MM.1S (cell line): Measurements from ENCODE around the gene MPI.

Experiments
- DNase-seq: peaks from one replicate; pipeline ENCODE4 v3.0.0-alpha.2; 2015
- H2AFZ ChIP-seq: fragments of 300-600 bp; sonication (generic); 2 replicates; pipeline ENCODE4 v1.6.0; 2016; ENCODE audit warnings: antibody characterized with exemption, low read length
- H3F3A ChIP-seq: fragments of 300-600 bp; sonication (generic); 2 replicates; pipeline ENCODE4 v1.6.1; 2016; ENCODE audit warnings: mild to moderate bottlenecking, antibody characterized with exemption, low read length, moderate library complexity, mixed read lengths; ENCODE audit not compliant: insufficient read depth
- H3K27ac ChIP-seq: fragments of 300-600 bp; sonication (generic); 2 replicates; pipeline ENCODE4 v1.5.1; 2016; ENCODE audit warnings: mild to moderate bottlenecking, low read length
- H3K27me3 ChIP-seq: fragments of 300-600 bp; sonication (generic); replicated peaks from 2 replicates; pipeline ENCODE4 v1.6.0; 2016; ENCODE audit warnings: low read length; ENCODE audit not compliant: insufficient read depth
- H3K36me3 ChIP-seq: fragments of 300-600 bp; sonication (generic); replicated peaks from 2 replicates; pipeline ENCODE4 v1.6.1; 2016; ENCODE audit warnings: mild to moderate bottlenecking, low read length, mixed read lengths; ENCODE audit not compliant: insufficient read depth
- H3K4me1 ChIP-seq: fragments of 300-600 bp; sonication (generic); 2 replicates; pipeline ENCODE4 v1.6.1; 2016; ENCODE audit warnings: low read length, mixed read lengths
- H3K4me2 ChIP-seq: fragments of 300-600 bp; sonication (generic); 2 replicates; pipeline ENCODE4 v1.6.0; 2016; ENCODE audit warnings: low read depth, low read length
- H3K4me3 ChIP-seq: fragments of 300-600 bp; sonication (generic); 2 replicates; pipeline ENCODE4 v1.5.1; 2016; ENCODE audit warnings: low read length, mixed read lengths
- H3K79me2 ChIP-seq: fragments of 300-600 bp; sonication (generic); 2 replicates; pipeline ENCODE4 v1.6.1; 2016; ENCODE audit warnings: mixed run types, low read length, mixed read lengths
- H3K9ac ChIP-seq: fragments of 300-600 bp; sonication (generic); 2 replicates; pipeline ENCODE4 v1.6.1; 2016; ENCODE audit warnings: low read length, mixed read lengths
- H3K9me2 ChIP-seq: fragments of 300-600 bp; sonication (generic); replicated peaks from 2 replicates; pipeline ENCODE4 v1.6.1; 2016; ENCODE audit warnings: mild to moderate bottlenecking, low read length, mixed read lengths; ENCODE audit not compliant: insufficient read depth
- H3K9me3 ChIP-seq: fragments of 300-600 bp; sonication (generic); replicated peaks from 2 replicates; pipeline ENCODE4 v1.6.1; 2016; ENCODE audit warnings: mild to moderate bottlenecking, low read length, mixed read lengths; ENCODE audit not compliant: insufficient read depth
- H4K20me1 ChIP-seq: fragments of 300-600 bp; sonication (generic); 2 replicates; pipeline ENCODE4 v1.6.1; 2016; ENCODE audit warnings: mild to moderate bottlenecking, low read length, moderate library complexity, mixed read lengths; ENCODE audit not compliant: insufficient read depth
- EZH2 ChIP-seq: fragments of 300-600 bp; sonication (generic); optimal IDR thresholded peaks from 2 replicates; pipeline ENCODE3; 2017; ENCODE audit warnings: low read depth, mild to moderate bottlenecking, antibody characterized with exemption, low read length, mixed read lengths
- EZH2phosphoT487 ChIP-seq: fragments of 300-600 bp; sonication (generic); IDR thresholded peaks from 2 replicates; pipeline ENCODE4 v1.6.1; 2018; ENCODE audit warnings: antibody characterized with exemption, low read length
- TF ChIP-seq, protein P1 (sequence below): fragments of 300-600 bp; sonication (generic); IDR thresholded peaks from 2 replicates; pipeline ENCODE4 v1.5.1; 2016; ENCODE audit warnings: antibody characterized with exemption, low read length, mixed read lengths

MPI gene

GRCh38 chr15:74873036-74873755 is 16.6 kb upstream of the MPI start, which contains the start of gene SCAMP2:
Gene SCAMP2 (minus strand): TSS chr15:74873365. CDS start chr15:74873255, 110 bp downstream.
- Histone ChIP-seq H3K4me3 (peak within 1 kb of the TSS; percentile 85), H3K27me3 (no peaks in the 10 kb centered on the region), H3K9me3 (no peaks in the 10 kb centered on the region), H3K27ac (peak within 1 kb of the TSS; percentile 62; the same call in 1 of the 2 replicates), H3K4me1 (peaks cover 25% of the 10 kb centered on the region), H4K20me1 (0 out of 2 replicates have a peak, but pooled peaks cover 6% of the 10 kb centered on the region), H3K79me2 (peaks cover 47% of the 10 kb centered on the region), H3F3A (peaks cover 15% of the 10 kb centered on the region), H3K9ac (peak within 1 kb of the TSS; percentile 85), H3K4me2 (peak within 1 kb of the TSS; percentile 94), H3K9me2 (no peaks in the 10 kb centered on the region), H2AFZ (peak within 1 kb of the TSS; percentile 98), H3K36me3 (no peaks in the 10 kb centered on the region)
- TF ChIP-seq, protein P1, sequence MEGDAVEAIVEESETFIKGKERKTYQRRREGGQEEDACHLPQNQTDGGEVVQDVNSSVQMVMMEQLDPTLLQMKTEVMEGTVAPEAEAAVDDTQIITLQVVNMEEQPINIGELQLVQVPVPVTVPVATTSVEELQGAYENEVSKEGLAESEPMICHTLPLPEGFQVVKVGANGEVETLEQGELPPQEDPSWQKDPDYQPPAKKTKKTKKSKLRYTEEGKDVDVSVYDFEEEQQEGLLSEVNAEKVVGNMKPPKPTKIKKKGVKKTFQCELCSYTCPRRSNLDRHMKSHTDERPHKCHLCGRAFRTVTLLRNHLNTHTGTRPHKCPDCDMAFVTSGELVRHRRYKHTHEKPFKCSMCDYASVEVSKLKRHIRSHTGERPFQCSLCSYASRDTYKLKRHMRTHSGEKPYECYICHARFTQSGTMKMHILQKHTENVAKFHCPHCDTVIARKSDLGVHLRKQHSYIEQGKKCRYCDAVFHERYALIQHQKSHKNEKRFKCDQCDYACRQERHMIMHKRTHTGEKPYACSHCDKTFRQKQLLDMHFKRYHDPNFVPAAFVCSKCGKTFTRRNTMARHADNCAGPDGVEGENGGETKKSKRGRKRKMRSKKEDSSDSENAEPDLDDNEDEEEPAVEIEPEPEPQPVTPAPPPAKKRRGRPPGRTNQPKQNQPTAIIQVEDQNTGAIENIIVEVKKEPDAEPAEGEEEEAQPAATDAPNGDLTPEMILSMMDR, result no peak
- peak; percentile 96 for DNase-seq

- no peaks in the 10 kb centered on the region for H3K9me3 ChIP-seq
- peak overlapping the region; percentile 5; the same call in 1 of the 2 replicates for H3K27ac ChIP-seq
- H3K79me2 ChIP-seq, result peaks cover 40% of the 10 kb centered on the region
- 0 out of 2 replicates have a peak, but pooled peaks cover 6% of the 10 kb centered on the region for H4K20me1 ChIP-seq
- DNase-seq, result peak; percentile 30
- TF ChIP-seq, protein P1, result no peak
- no peak for TF ChIP-seq EZH2phosphoT487
- peaks cover 15% of the 10 kb centered on the region for H3F3A ChIP-seq
- H3K4me3 ChIP-seq, result peak overlapping the region; percentile 85
- H3K9me2 ChIP-seq, result no peaks in the 10 kb centered on the region
- peak overlapping the region; percentile 98 for H2AFZ ChIP-seq
- H3K4me2 ChIP-seq, result peak overlapping the region; percentile 94
- H3K27me3 ChIP-seq, result no peaks in the 10 kb centered on the region
- H3K36me3 ChIP-seq, result no peaks in the 10 kb centered on the region
- H3K9ac ChIP-seq, result peak overlapping the region; percentile 63; the same call in 1 of the 2 replicates
- H3K4me1 ChIP-seq, result peaks cover 25% of the 10 kb centered on the region
These were observed 16.0 kb upstream of the MPI start for GRCh38 chr15:74873756-74874424.

DNA sequence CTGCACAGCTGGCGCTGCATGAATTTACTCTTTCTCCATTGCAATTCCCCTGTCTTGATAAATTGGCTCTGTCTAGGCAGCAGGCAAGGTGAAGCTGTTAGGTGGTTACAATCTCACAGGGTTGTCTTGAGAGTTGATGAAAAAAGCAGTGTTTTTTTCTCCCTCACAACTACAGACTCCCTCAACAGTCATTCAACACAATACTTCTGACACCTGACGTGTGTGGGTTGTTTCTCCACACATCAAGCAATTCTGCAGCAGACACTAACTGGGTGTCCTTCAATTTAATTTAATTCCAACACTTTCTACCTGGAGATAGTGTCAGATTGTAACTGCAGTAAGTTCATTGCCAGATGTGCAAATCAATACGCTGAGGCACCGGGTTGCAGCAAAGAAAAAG is 11.6 kb upstream of the MPI start:
- no peak for DNase-seq
- H3F3A ChIP-seq, result peaks cover 1% of the 10 kb centered on the region; the same call in 1 of the 2 replicates
- H3K36me3 ChIP-seq, result no peaks in the 10 kb centered on the region
- no peak for TF ChIP-seq EZH2
- no peak for TF ChIP-seq EZH2phosphoT487
- TF ChIP-seq, protein P1, result no peak
- H4K20me1 ChIP-seq, result no peaks in the 10 kb centered on the region
- no peak overlapping the region for H3K4me3 ChIP-seq
- no peak overlapping the region for H3K27ac ChIP-seq
- no peak overlapping the region for H3K4me2 ChIP-seq
- H3K9me2 ChIP-seq, result no peaks in the 10 kb centered on the region
- no peak overlapping the region for H3K9ac ChIP-seq
- no peaks in the 10 kb centered on the region for H3K9me3 ChIP-seq
- H3K4me1 ChIP-seq, result peaks cover 12% of the 10 kb centered on the region
- no peaks in the 10 kb centered on the region for H3K79me2 ChIP-seq
- H2AFZ ChIP-seq, result no peak overlapping the region
- no peaks in the 10 kb centered on the region for H3K27me3 ChIP-seq
